Endothelial cell of umbilical vein (primary cell): Measurements from ENCODE around the gene PLEKHG3. TPM values are rescaled to one million over a fixed set of nuclear protein-coding genes. Genes with fewer than 3 reads are reported as not detected.

Experiments used
- BruUV-seq: library from RNA; stranded (reverse); fragments of 400-500 nt; replicated peaks from 2 replicates; lab custom pipeline; 2021; lab: Mats Ljungman, UMichigan
- CTCF ChIA-PET: fragments of 300-600, 350-600 bp; sonication (Branson Sonifier 250); formaldehyde crosslinking; loops from one replicate; lab custom pipeline; 2021; ENCODE audit warnings: antibody characterized with exemption, inconsistent platforms; lab: Charles Lee
- POLR2A ChIA-PET: fragments of 300-600, 350-600 bp; sonication (Branson Sonifier 250); formaldehyde crosslinking; loops from one replicate; lab custom pipeline; 2021; ENCODE audit warnings: antibody characterized with exemption, inconsistent platforms; lab: Charles Lee
- DNase-seq: peaks from one replicate; pipeline ENCODE4 v3.0.0-alpha.2; 2011; ENCODE audit warnings: low read depth, low spot score
- FAIRE-seq: peaks from 2 replicates; lab custom pipeline; 2011; peaks lifted over from hg19 to GRCh38; lab: Jason Lieb, UNC
- H2AFZ ChIP-seq: 2 replicates; pipeline ENCODE4 v1.6.0; 2012; ENCODE audit warnings: low read depth, low read length, control low read depth, inconsistent platforms
- H3K27ac ChIP-seq: 2 replicates; pipeline ENCODE4 v1.5.1; 2011; ENCODE audit warnings: low read depth, mild to moderate bottlenecking, control low read depth, low read length, moderate library complexity; ENCODE audit not compliant: insufficient read depth
- H3K27me3 ChIP-seq, 2 experiments: 2 replicates each; pipeline versions ENCODE4 v1.6.0 to v1.6.1; 2011; ENCODE audit warnings: low read length in 2 of 2, mixed read lengths in 1 of 2; ENCODE audit not compliant: control insufficient read depth in 2 of 2, insufficient read depth in 2 of 2
- H3K36me3 ChIP-seq, 2 experiments: 2 replicates in 1 of 2; 3 replicates in 1 of 2; pipeline ENCODE4 v1.5.1; 2011; ENCODE audit warnings: low read length in 2 of 2, mild to moderate bottlenecking in 1 of 2, moderate library complexity in 1 of 2; ENCODE audit not compliant: control insufficient read depth in 2 of 2, insufficient read depth in 2 of 2; ENCODE audit errors: extremely low read depth in 1 of 2
- H3K4me1 ChIP-seq: 3 replicates; pipeline ENCODE4 v1.5.1; 2011; ENCODE audit warnings: mild to moderate bottlenecking, low read length; ENCODE audit not compliant: control insufficient read depth, insufficient read depth; ENCODE audit errors: extremely low read depth
- H3K4me2 ChIP-seq: 2 replicates; pipeline ENCODE4 v1.6.1; 2011; ENCODE audit warnings: low read length, control low read depth, mixed read lengths; ENCODE audit not compliant: insufficient read depth
- H3K4me3 ChIP-seq, 3 experiments: fragments of 200-600 bp in 1 of 3; sonication (generic), shearing (Covaris generic) in 1 of 3; replicated peaks in 1 of 3; 2 replicates each; pipeline ENCODE4 v1.5.1; 2011 to 2016; ENCODE audit warnings: control low read depth in 3 of 3, low read length in 3 of 3, mild to moderate bottlenecking in 2 of 3, inconsistent platforms in 1 of 3, low read depth in 1 of 3, moderate library complexity in 1 of 3; ENCODE audit not compliant: insufficient read depth in 1 of 3
- H3K79me2 ChIP-seq: 2 replicates; pipeline ENCODE4 v1.6.0; 2012; ENCODE audit warnings: low read length, inconsistent platforms; ENCODE audit not compliant: control insufficient read depth, insufficient read depth
- H3K9ac ChIP-seq: replicated peaks from 2 replicates; pipeline ENCODE3; 2011; ENCODE audit warnings: low read length, control low read depth; ENCODE audit not compliant: insufficient read depth; ENCODE audit errors: extremely low read depth
- H3K9me1 ChIP-seq: replicated peaks from 3 replicates; pipeline ENCODE4 v1.6.0; 2011; ENCODE audit warnings: mild to moderate bottlenecking, low read length; ENCODE audit not compliant: control insufficient read depth, insufficient read depth; ENCODE audit errors: extremely low read depth
- H3K9me3 ChIP-seq: replicated peaks from 2 replicates; pipeline ENCODE4 v1.5.1; 2012; ENCODE audit warnings: low read length, inconsistent platforms; ENCODE audit not compliant: control insufficient read depth, insufficient read depth
- H4K20me1 ChIP-seq: replicated peaks from 2 replicates; pipeline ENCODE3; 2011; ENCODE audit warnings: mild to moderate bottlenecking, low read length; ENCODE audit not compliant: control insufficient read depth, insufficient read depth; ENCODE audit errors: extremely low read depth
- EZH2 ChIP-seq: IDR thresholded peaks from 2 replicates; pipeline ENCODE4 v1.6.1; 2012; ENCODE audit warnings: borderline replicate concordance, low read depth, mild to moderate bottlenecking, moderate library complexity, low read length, inconsistent platforms; ENCODE audit not compliant: severe bottlenecking
- FOS ChIP-seq: IDR thresholded peaks from 2 replicates; pipeline ENCODE4 v1.6.1; 2011; ENCODE audit warnings: mild to moderate bottlenecking, low read length, moderate library complexity, borderline replicate concordance; ENCODE audit not compliant: insufficient read depth
- GATA2 ChIP-seq: IDR thresholded peaks from 2 replicates; pipeline ENCODE4 v1.7.0; 2011; ENCODE audit warnings: low read depth, mild to moderate bottlenecking, moderate library complexity, mixed read lengths, low read length; ENCODE audit not compliant: insufficient read length, insufficient read depth
- JUN ChIP-seq: IDR thresholded peaks from 2 replicates; pipeline ENCODE4 v1.6.1; 2011; ENCODE audit warnings: borderline replicate concordance, low read depth; ENCODE audit not compliant: insufficient read length, insufficient read depth
- MYC ChIP-seq: IDR thresholded peaks from one replicate; pipeline ENCODE4 v1.6.1; 2011; ENCODE audit warnings: mild to moderate bottlenecking, low read depth, low read length
- POLR2A ChIP-seq: IDR thresholded peaks from 2 replicates; pipeline ENCODE4 v1.6.1; 2012; ENCODE audit warnings: low read depth, mild to moderate bottlenecking, control low read depth, low read length
- POLR2AphosphoS5 ChIP-seq: IDR thresholded peaks from 2 replicates; pipeline ENCODE4 v1.6.1; 2012; ENCODE audit warnings: low read depth, mild to moderate bottlenecking, control low read depth, low read length, moderate library complexity; ENCODE audit not compliant: insufficient read depth
- dilution Hi-C: fragments of 300-500 bp; cut with MboI; formaldehyde crosslinking; loops from one replicate; pipeline ENCODE4 v1.15.0; 2019; ENCODE audit warnings: low sequenced_read_pairs; ENCODE audit not compliant: extremely low pct_ligation_motif_present
- intact Hi-C: fragments of 100-400 bp; cut with micrococcal nuclease; formaldehyde crosslinking; loops from one replicate; pipeline ENCODE4 v1.10.0; 2022
- polyA plus RNA-seq, 4 experiments: library from polyadenylated mRNA; depleted of rRNA in 3 of 4; stranded (reverse) in 3 of 4; unstranded in 1 of 4; fragments of >200 nt; gene quantifications; 2 replicates each; pipeline versions ENCODE4 v1.2.1 to v1.2.3, GENCODE V29; 2011 to 2012; ENCODE audit warnings: missing spikeins in 1 of 4
- total RNA-seq: library from RNA; stranded (reverse); gene quantifications from 2 replicates; pipeline ENCODE4 v1.2.3, GENCODE V29; 2021
- TF ChIP-seq, protein P1 (sequence below): IDR thresholded peaks from 2 replicates; pipeline ENCODE4 v1.6.1; 2011; ENCODE audit not compliant: insufficient read depth, insufficient read length
- TF ChIP-seq, protein P2 (sequence below), 2 donors: IDR thresholded peaks; 1 replicate in 1 of 2; 2 replicates in 1 of 2; pipeline ENCODE4 v1.5.1; 2011; ENCODE audit warnings: low read length in 2 of 2, mild to moderate bottlenecking in 2 of 2, moderate library complexity in 2 of 2, control low read depth in 1 of 2, inconsistent platforms in 1 of 2, low read depth in 1 of 2; ENCODE audit not compliant: insufficient read depth in 1 of 2; ENCODE audit errors: extremely low read depth in 1 of 2

Gene PLEKHG3
- total and polyA plus RNA-seq, 2 donors (not counting 3 experiments of a cell fraction or from before 2014, with no cell fraction given) = 6.6 to 8.0 TPM

DNA sequence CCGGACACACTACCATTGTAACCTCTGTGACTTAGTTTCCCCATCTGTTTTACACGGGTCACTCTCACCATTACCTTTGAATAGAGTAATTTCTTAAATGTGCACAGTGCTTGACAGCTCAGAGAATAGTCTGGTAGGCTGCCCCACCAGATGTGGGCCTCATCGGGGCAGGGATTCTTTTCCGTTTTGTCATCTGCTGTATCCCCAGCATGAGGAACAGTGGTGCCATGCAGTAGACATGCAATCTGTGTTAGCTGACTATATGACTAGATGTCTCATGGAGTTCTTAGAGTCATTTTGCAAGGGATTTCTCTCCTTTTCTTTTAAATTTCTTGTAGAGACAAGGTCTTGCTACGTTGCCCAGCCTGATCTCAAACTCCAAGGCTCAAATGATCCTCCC, 44.9 kb upstream of the PLEKHG3 start:
- no peak overlapping the region for H3K9ac ChIP-seq
- H3K9me3 ChIP-seq = no peaks in the 10 kb centered on the region
- ChIA-PET POLR2A (no interaction called here), CTCF (interaction anchor here (2.0 kb wide), 1 partner anchor 232 kb away, joined by 7 read pairs; no protein-coding TSS in a partner anchor)
- no peaks in the 10 kb centered on the region for H3K36me3 ChIP-seq
- DNase-seq = no peak
- no peak overlapping the region for H3K4me3 ChIP-seq
- H3K4me2 ChIP-seq = no peak overlapping the region
- no peak for FAIRE-seq
- no peaks in the 10 kb centered on the region for H3K9me1 ChIP-seq
- dilution Hi-C loops (no loop called here), intact Hi-C loops (no loop called here)
- peaks cover 5% of the 10 kb centered on the region for H3K4me1 ChIP-seq
- H2AFZ ChIP-seq = no peak overlapping the region
- no TSS peak for BruUV-seq
- no peaks in the 10 kb centered on the region for H3K27me3 ChIP-seq
- no peaks in the 10 kb centered on the region for H4K20me1 ChIP-seq
- TF ChIP-seq, protein P1, sequence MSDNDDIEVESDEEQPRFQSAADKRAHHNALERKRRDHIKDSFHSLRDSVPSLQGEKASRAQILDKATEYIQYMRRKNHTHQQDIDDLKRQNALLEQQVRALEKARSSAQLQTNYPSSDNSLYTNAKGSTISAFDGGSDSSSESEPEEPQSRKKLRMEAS = no peak
- TF ChIP-seq FOS (no peak), GATA2 (no peak), EZH2 (no peak), POLR2AphosphoS5 (no peak), JUN (no peak), POLR2A (no peak), MYC (no peak)
- TF ChIP-seq, protein P2, sequence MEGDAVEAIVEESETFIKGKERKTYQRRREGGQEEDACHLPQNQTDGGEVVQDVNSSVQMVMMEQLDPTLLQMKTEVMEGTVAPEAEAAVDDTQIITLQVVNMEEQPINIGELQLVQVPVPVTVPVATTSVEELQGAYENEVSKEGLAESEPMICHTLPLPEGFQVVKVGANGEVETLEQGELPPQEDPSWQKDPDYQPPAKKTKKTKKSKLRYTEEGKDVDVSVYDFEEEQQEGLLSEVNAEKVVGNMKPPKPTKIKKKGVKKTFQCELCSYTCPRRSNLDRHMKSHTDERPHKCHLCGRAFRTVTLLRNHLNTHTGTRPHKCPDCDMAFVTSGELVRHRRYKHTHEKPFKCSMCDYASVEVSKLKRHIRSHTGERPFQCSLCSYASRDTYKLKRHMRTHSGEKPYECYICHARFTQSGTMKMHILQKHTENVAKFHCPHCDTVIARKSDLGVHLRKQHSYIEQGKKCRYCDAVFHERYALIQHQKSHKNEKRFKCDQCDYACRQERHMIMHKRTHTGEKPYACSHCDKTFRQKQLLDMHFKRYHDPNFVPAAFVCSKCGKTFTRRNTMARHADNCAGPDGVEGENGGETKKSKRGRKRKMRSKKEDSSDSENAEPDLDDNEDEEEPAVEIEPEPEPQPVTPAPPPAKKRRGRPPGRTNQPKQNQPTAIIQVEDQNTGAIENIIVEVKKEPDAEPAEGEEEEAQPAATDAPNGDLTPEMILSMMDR (IDR thresholded peaks at IDR 0.05; ENCODE audit: extremely low read depth in 1 of 2, insufficient read depth in 1 of 2, low read depth in 1 of 2, low read length in 2 of 2) = no peak
- H3K27ac ChIP-seq = no peak overlapping the region
- no peaks in the 10 kb centered on the region for H3K79me2 ChIP-seq
